Measurements from ENCODE around the gene SSR2. TPM values are rescaled to one million over a fixed set of nuclear protein-coding genes. Genes with fewer than 3 reads are reported as not detected.

Gene SSR2
- total RNA-seq (ENCODE audit: insufficient read depth, low replicate concordance) = 355 TPM

DNA sequence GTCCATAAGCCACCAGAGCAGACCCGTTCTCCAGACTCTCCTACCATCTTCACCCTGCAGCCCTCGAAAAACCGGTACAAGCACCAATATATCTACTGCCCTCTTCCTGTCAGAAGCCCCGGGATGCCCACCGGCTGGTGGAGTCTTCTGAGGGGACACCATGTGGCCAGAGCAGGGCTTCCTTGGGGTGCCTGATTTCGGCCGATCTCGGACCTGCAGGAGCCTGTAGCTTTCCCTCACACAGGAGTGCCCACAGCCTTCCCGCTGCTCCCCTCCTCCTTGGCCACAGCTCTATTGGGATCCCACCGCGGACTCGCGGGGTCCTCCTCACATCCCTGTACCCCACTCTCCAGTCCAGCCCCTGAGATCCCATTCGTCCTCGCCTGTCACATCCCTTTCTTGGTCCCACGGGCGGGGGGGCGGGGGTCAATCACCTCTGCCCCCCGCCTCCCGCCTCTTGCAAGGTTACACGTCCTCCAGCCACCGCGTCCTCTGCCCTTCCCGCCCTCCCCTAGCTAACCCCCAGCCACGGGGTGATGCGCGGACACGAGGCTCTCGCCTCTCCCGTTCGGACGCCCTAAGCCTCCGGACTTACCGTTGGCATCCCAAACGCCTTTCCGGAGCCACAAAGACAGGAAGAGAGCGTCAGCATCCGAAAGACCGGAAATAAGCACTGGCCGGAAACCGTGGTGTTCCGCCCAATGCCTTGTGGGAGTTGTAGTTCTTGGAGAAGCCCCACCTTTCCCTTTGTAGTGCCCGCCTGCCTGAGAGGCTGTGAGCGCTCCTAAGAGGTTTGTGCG is at the start of gene SSR2:
Gene SSR2, minus strand, starts transcription at position 659 of the 800 bp plus-strand sequence. CDS start 784 bp downstream, outside the sequence.
- peak; percentile 97 for DNase-seq (ENCODE audit: low spot score)

DNA sequence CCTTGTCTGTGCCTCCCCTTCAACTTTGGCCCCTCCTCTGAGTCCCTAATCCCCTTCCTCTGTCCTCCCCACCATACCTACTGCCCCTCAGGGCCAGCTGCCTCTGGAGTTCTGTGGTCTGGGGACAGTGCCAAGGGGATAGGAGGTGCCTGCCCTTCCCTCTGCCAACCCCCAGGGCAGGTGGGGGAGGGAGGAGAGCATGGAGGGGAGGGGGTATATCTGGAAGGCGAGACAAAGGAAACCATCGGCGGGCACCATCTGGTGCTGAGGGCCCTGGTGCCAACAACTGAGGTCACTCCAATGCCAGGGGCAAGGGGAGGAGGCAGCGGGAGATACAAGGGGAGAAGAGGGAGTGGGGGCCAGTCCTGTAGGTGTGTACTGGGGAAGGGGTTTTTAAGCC is 49.8 kb upstream of the SSR2 start:
- no peak for DNase-seq (ENCODE audit: low spot score)

DNA sequence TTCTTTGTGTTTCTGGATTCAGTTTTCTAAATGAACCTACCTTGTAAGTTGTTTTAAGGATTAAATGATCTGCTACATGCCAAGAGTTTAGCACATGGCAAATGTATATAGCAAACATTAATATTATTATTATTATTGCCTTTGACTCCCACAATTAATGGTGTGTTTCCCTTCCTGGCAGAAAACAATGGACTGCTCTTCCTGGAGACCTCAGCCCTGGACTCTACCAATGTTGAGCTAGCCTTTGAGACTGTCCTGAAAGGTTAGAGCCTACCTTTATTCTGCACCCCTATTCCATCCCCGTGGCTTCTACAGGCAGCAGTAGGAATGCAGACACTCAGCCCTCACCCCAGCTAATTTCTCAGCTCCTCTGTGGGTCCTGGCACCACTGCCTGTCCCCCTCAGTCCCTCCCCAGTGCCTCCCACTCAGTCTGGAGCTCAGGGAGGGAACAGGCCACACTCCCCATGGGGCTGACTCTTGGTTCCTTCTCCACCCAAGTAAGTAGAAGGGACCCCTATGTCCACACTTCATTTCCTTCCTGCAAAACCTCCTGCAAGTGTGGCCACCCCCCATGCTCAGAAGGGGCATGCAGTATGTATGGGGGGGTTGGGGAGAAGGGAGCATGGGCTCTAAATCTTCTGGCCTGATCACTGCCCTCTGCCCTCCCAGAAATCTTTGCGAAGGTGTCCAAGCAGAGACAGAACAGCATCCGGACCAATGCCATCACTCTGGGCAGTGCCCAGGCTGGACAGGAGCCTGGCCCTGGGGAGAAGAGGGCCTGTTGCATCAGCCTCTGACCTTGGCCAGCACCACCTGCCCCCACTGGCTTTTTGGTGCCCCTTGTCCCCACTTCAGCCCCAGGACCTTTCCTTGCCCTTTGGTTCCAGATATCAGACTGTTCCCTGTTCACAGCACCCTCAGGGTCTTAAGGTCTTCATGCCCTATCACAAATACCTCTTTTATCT is 49.0 kb upstream of the SSR2 start:
- DNase-seq (ENCODE audit: low spot score) = no peak

DNA sequence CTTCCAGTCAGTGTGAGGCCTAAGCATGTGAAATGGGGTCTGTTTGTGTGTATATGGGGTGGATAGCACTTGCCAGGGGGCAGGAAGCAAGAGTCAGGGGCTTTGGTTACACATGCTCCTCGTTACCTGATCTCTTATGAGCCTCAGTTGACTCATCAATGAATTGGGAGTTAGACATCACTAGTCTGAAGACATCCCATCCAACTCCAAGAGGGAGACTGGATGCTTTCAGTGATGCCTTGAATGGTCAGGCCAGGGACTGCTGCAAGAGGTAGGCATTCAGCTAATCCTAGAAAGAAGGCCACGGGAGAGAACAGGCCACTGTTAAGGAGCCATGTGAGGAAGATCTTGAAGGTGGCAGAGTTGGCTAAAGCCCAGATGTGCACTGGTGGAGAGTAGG is 46.5 kb upstream of the SSR2 start:
- DNase-seq (ENCODE audit: low spot score) = no peak

DNA sequence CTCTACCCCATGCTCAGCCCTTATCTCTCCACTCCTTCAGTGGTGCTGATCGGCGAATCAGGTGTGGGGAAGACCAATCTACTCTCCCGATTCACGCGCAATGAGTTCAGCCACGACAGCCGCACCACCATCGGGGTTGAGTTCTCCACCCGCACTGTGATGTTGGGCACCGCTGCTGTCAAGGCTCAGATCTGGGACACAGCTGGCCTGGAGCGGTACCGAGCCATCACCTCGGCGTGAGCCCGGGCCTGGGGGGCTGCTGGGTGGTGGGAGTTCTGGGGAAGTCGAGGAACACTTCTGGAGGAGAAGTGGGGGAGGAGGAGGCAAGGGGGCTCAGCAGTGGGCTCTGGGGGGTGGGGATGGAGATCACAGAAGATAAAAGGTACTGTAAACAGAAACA is 45.1 kb upstream of the SSR2 start:
- DNase-seq (ENCODE audit: low spot score) = no peak

DNA sequence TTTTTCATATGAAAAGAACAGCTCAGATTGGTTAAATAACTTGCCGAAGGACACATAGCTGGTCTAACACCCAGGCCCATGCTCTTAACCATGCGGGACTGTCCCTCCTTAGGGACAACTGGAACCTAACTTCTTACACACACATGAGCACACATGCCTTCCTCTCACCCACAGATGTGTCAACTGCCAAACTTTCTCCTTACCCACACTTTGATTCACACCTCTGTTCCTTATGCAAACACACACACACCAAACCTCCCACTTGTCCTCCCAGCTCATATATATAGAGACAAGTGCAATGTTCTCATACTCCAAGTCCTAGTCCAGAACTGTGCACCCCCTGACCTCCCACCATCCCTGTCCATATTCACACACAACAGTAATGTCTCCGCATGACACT is 44.5 kb upstream of the SSR2 start:
- DNase-seq (ENCODE audit: low spot score) = no peak

DNA sequence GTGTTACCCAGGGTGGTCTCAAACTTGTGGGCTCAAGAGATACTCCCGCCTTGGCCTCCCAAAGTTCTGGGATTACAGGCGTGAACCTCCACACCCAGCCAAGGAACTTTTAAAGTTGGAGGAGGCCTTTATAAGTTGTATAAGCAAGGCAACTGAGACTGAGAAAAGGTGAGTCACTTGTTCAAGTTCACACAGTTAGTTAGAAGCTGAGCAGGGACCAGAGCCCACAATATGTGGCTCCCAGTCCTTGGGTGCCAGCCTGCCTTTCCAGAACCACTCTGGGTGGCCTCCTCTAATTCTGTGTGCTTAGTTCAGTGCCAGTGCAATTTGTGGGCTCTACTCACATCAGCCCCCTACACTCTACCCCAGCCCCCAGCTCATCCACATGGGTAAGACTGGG is 43.9 kb upstream of the SSR2 start:
- no peak for DNase-seq (ENCODE audit: low spot score)

DNA sequence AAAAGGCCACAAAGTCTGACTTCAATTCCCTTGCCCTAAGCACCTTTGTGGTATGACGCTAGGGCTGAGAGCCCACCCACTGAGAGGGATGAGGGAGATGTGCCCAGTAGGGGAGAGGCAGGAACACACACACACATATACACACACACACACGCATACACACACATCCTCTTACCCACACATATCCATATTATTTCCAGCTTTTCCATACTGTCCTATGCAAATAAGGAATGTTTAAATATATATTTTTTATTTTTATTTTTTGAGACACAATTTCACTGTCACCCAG is 43.2 kb upstream of the SSR2 start:
- no peak for DNase-seq (ENCODE audit: low spot score)

DNA sequence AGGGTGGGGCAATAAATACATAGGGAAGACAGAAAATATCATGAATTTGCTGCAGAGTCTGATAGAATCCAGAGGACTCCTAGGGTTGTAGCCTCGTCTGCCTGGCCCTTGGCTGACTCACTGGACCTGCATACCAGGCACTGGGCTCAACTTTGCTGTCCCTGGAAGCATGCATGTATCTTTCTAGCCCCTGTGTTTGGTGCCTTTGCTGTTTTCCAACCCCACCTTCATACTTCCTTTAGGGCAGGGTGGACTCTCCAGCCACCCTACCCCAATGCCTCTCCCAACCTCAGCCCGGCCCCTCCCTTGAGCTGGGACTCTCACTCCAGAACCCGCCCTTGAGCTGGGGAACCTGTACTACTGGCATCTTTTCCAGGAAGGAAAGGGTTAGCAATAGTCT is 41.4 kb upstream of the SSR2 start:
- DNase-seq (ENCODE audit: low spot score) = no peak

DNA sequence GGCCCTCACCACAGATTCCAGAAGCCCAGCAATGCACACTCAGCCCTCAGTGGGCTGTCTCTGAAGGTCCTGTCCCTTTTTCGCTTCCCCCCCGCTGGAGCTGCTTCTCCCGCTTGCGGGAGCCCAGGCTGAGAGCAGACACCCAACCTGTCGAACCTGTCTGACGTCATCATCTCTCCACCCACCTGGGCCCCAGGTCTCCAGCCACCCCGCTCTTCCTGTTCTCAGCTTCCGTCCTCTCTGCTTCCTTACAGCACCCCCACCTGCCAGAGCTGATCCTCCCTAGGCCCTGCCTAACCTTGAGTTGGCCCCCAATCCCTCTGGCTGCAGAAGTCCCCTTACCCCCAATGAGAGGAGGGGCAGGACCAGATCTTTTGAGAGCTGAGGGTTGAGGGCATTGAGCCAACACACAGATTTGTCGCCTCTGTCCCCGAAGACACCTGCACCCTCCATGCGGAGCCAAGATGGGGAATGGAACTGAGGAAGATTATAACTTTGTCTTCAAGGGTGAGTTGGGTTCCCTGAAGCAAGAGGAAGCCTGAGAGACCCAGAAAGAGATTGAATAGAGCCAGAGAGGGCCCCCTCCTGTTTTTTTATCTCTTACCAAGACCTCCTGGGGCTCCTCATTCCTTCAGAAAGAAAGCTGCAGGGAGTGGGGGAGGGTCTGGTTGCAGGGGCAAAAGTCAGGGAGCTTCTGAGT is 40.3 kb upstream of the SSR2 start, which contains the start of gene RAB25:
Gene RAB25, plus strand, starts transcription at position 224 of the 700 bp plus-strand sequence. Its CDS starts 241 bp downstream, at position 465.
- DNase-seq (ENCODE audit: low spot score) = peak; percentile 74

DNA sequence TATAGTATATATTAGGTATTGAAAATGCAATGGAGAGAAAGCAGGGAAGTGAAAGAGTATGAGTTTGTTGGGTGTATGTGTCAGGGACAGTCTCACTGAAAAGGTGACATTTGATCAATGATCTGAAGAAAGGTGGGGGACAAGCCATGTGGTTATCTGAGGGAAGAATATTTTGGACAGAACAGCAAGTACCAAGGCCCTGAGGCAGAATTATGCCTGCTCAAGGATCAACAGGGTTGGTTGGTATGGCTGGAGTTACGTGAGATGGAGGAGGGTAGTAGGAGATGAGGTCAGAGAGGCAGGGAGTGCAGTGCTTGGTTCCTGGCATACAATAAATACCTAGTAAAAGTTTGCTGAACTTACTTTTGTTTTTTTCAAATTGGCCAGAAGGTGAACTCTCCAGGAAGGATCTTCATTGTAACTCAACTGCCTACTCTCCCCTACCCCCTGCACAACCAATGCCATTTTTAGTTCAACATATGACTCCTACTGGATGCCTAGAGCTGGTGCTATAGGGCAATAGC is 35.6 kb upstream of the SSR2 start:
- no peak for DNase-seq (ENCODE audit: low spot score)

DNA sequence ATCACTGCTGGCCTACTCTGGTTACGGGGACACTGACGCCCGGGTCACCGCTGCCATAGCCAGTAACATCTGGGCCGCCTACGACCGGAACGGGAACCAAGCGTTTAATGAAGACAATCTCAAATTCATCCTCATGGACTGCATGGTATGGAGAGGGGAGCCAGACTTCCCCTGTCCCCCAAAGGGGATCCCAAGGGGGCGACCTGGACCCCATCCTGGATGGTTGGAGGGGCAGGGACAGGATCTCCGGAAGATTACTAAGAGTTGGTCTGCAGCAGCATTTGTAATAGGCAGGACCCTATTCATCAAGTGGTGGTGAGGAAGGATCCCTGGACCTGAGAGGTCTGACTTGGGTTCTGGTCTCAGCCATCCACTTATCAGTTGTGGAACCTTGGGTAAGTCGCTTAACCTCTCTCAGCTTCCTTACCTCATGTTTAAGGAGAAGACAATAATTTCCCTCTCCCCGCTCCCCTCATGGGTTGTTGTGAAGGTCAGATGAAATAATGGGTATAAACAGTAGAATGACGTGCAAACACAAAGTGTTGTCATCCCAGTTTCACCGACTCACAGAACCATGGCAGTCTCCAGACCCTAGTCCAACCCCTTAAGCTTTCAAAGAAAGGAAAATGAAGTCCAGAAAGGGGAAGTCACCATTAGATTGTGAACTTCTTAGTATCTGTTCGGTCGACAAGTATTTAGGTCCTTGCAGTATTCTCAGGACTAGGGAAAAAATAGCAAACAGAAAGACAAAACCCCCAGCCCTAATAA is 34.7 kb upstream of the SSR2 start:
- DNase-seq (ENCODE audit: low spot score) = no peak

DNA sequence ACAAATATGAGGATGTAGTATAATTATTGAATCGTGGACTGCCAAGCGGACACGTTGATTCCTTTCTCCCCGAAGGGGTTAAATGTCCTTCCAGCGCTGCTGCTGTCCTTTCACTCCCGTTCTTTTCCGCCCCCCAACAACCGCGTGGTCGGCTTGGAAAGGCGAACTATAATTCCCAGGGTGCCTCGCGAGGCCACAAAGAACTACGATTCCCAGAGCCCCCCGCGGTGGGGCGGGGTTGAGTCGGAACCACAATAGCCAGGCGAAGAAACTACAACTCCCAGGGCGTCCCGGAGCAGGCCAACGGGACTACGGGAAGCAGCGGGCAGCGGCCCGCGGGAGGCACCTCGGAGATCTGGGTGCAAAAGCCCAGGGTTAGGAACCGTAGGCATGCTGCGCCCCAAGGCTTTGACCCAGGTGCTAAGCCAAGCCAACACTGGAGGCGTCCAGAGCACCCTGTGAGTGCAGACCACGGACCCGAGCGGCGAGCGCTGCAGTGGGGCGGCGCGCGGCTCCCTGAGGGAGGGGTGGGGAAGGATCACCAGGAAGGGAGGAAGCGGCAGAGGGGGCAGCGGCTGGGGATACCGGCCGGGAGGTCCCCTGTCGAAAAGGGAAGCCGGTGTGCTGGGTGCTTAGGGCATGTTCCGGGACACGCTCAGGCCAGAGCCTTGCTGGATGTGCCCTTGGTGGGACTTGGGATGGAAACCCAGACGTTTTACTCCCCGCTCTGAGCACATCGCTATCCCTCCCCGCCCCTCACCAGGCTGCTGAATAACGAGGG is 33.9 kb upstream of the SSR2 start, which contains the start of gene LAMTOR2:
Gene LAMTOR2, plus strand, starts transcription at position 283 of the 781 bp plus-strand sequence. Its CDS starts 108 bp downstream, at position 391.
- DNase-seq (ENCODE audit: low spot score) = peak; percentile 99

DNA sequence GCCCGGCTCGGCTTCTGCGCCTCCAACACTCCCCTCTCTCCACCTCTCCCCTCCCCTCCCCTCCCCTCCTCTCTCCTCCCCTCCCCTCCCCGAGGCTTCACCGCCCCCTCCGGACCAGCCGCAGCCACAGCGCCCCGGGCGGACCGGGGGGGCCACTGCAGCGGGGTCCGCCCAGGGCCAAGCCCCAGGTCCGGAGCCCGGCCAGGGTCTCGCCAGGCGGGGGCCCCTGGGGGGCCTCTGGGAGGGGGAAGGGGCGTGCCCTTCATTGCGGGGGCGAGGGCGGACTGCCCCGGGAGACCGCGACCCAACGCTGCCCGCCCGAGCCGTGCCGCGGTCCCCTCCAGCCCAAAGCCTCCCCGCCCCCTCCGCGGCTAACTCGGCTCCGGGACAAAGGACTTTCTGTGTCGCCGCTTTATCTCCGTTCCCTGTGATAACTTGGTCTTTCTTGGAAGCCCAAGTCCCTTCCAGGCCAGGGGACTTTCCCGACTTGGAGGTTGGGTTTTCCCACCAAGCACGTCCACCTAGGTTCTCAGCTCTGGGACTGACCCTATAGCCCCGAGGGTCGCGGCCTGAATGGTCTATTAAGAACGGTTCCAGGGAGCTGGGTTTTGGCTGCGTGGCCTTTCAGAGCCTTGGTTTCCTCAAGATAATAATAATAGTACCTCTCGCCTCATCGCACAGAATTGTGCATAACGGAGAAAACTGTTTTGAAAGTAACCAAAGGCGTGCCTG is 33.2 kb upstream of the SSR2 start, which contains the start of gene UBQLN4:
Gene UBQLN4, minus strand, starts transcription at position 31 of the 732 bp plus-strand sequence. CDS start 97 bp downstream, outside the sequence.
- DNase-seq (ENCODE audit: low spot score) = peak; percentile 89

DNA sequence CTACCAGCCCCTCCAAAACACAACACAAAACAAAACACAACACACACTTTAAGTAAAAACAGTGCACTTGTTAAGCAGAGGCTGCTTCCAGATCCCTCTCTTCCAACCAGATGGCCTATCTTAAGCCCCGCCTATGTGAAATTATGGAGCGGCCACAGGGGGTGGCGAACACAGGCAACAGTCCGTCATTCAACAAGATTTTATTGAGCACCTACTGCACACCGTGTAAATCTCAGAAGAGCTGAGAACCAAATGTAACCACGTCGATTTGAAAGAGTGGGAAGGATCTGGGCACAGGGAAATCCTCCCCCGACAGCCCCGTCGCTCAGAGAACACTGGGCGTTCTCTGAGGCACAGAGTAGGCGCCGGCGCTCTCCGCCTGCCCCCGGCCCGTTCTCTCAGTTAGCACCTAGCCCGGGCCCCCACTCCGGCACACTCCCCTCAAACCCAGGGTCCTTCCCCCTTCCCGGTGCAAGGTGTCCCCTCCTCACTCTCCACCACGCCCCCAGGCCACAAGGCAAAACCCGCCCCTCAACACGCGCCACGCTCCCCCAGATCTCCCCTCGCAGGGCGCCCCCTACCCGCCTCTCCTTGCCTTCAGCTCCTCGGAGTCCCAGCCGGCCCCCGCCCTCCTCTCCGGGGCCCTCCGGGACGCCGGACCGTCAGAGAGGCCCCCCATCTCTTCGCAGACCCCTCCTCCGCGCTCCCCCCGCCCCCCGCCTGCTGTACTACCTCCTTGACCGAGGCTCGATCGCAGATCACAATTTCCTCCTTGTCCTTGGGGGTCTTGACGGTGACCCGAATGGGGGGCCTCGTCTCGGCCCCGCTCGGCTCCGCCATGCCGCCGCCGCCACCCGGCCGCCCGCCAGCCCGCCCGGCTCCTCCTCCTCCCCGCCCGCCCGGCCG is 32.4 kb upstream of the SSR2 start:
- peak; percentile 69 for DNase-seq (ENCODE audit: low spot score)

DNA sequence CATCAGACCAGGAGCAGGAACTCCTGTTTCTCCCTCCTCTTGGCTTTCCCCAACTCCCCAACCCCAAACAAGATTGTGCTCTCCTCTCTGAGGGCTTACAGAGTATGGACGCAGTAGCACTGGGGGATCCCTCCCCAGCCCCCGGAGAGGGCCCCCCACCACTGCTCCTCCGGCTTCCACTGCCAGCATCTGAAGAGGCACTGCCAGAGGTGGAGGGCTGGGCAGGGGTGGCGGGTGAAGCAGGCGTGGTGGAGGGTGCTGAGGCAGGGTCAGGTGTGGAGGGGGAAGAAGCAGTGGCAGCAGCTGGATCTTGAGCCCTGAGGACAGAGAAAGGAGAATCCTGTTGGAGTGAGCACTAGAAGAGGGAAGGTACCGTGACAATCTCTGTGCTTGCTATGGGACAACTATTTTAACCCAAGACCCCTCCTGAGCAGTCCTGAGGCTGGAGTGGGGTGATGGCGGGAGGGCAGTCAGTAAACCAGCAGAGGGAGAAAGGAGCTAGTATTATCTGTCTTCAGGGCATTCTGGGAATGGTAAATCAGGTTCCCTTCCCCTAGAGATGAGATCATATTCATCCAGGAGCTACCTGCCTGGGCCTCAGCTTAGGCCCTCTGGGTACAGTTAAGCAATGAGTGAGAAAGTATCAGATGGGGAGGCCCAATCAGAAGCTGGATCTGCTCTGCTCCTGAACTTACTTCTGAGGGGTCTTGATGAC is 30.4 kb upstream of the SSR2 start:
- DNase-seq (ENCODE audit: low spot score) = no peak

DNA sequence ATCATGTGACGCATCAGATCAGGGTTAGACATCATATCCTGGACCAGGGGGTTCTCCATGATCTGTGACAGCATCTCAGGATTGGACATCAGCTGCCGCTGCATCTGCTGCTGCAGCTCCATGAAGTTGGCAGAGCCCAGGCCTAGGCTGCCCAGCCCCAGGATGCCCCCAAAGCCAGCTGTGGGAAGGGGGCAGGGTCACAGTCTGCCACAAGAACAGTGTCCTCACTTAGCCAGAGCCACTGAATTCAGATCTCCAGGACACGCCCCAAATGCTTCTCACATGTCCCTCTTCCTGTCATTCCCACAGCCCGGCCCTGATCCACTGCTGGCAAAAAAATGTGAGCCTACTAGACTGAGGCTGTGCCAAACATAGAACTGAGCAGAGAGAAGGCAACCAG is 29.6 kb upstream of the SSR2 start:
- DNase-seq (ENCODE audit: low spot score) = no peak
